Loucy (cell line): ENCODE measurements around the gene KSR1.
A peak's percentile ranks its signal among the peaks of the same experiment; 100 is the strongest.
"Not testable (repeated sequence)": the region's sequence is repeated elsewhere in the genome, so short reads cannot be mapped to it uniquely, and the experiment has no call there.

Experiments used
- H2AFZ ChIP-seq: fragments of 200-600 bp; sonication (generic); 2 replicates; pipeline ENCODE4 v1.6.0; 2016; ENCODE audit warnings: antibody characterized with exemption, mild to moderate bottlenecking, low read length, moderate library complexity
- H3F3A ChIP-seq: fragments of 200-600 bp; 2 replicates; pipeline ENCODE4 v1.6.0; 2016; ENCODE audit warnings: antibody characterized with exemption, low read depth, mild to moderate bottlenecking
- H3K27me3 ChIP-seq: fragments of 200-600 bp; sonication (generic); 2 replicates; pipeline ENCODE4 v1.6.1; 2014; ENCODE audit warnings: low read length, mild to moderate bottlenecking; ENCODE audit not compliant: insufficient read depth, poor library complexity, severe bottlenecking
- H3K36me3 ChIP-seq: fragments of 200-600 bp; sonication (generic); 2 replicates; pipeline ENCODE4 v1.6.1; 2016; ENCODE audit warnings: low read length; ENCODE audit not compliant: insufficient read depth
- H3K4me1 ChIP-seq: fragments of 200-600 bp; sonication (generic); 2 replicates; pipeline ENCODE4 v1.5.1; 2014; ENCODE audit warnings: low read length, mild to moderate bottlenecking; ENCODE audit not compliant: insufficient read depth, poor library complexity, severe bottlenecking
- H3K4me2 ChIP-seq: fragments of 200-600 bp; sonication (generic); 2 replicates; pipeline ENCODE4 v1.6.0; 2014; ENCODE audit warnings: antibody characterized with exemption, low read length, low read depth, mild to moderate bottlenecking; ENCODE audit not compliant: poor library complexity, severe bottlenecking
- H3K4me3 ChIP-seq: fragments of 200-600 bp; sonication (generic); 2 replicates; pipeline ENCODE4 v1.5.1; 2014; ENCODE audit warnings: low read length, mild to moderate bottlenecking, mixed read lengths; ENCODE audit not compliant: poor library complexity, severe bottlenecking
- H3K79me2 ChIP-seq: fragments of 200-600 bp; sonication (generic); 2 replicates; pipeline ENCODE4 v1.6.1; 2014; ENCODE audit warnings: low read length; ENCODE audit not compliant: insufficient read depth
- H3K9ac ChIP-seq: fragments of 200-600 bp; sonication (generic); 2 replicates; pipeline ENCODE4 v1.6.0; 2014; ENCODE audit warnings: mild to moderate bottlenecking, low read depth, low read length, moderate library complexity; ENCODE audit not compliant: poor library complexity, severe bottlenecking
- H3K9me2 ChIP-seq: fragments of 200-600 bp; sonication (generic); replicated peaks from 2 replicates; pipeline ENCODE4 v1.6.1; 2016; ENCODE audit warnings: low read depth, low read length, mixed read lengths
- H3K9me3 ChIP-seq: fragments of 200-600 bp; sonication (generic); 2 replicates; pipeline ENCODE4 v1.6.1; 2014; ENCODE audit warnings: mild to moderate bottlenecking, antibody characterized with exemption, low read length, low read depth; ENCODE audit not compliant: insufficient read depth
- H4K20me1 ChIP-seq: fragments of 200-600 bp; sonication (generic); 2 replicates; pipeline ENCODE4 v1.6.0; 2014; ENCODE audit warnings: antibody characterized with exemption, low read length, mild to moderate bottlenecking; ENCODE audit not compliant: insufficient read depth, poor library complexity, severe bottlenecking
- CTCF ChIP-seq: fragments of 200-600 bp; sonication (generic); conservative IDR thresholded peaks from 2 replicates; pipeline ENCODE4 v1.5.1; 2014; ENCODE audit warnings: mild to moderate bottlenecking, antibody characterized with exemption, low read length
- EZH2phosphoT487 ChIP-seq: fragments of 200-600 bp; IDR thresholded peaks from 2 replicates; pipeline ENCODE4 v1.6.1; 2018; ENCODE audit warnings: antibody characterized with exemption, mild to moderate bottlenecking, moderate library complexity, borderline replicate concordance

Gene KSR1

GRCh38 chr17:27455914-27456680 lies at the start of gene KSR1:
Gene KSR1 (plus strand): TSS chr17:27456448. CDS start chr17:27456644, 196 bp downstream.
- Histone ChIP-seq H3K79me2 (peaks cover 44% of the 10 kb centered on the region), H3K4me3 (peak within 1 kb of the TSS; percentile 82), H3K9ac (peak within 1 kb of the TSS; percentile 74), H3K4me2 (peak within 1 kb of the TSS; percentile 97), H3K27me3 (no peaks in the 10 kb centered on the region), H3K9me2 (no peaks in the 10 kb centered on the region), H3K9me3 (no peaks in the 10 kb centered on the region), H3K36me3 (no peaks in the 10 kb centered on the region), H3F3A (0 out of 2 replicates have a peak, but pooled peaks cover 8% of the 10 kb centered on the region), H3K4me1 (peaks cover 50% of the 10 kb centered on the region), H2AFZ (peak within 1 kb of the TSS; percentile 96), H4K20me1 (peaks cover 20% of the 10 kb centered on the region)
- TF ChIP-seq EZH2phosphoT487 (no peak), CTCF (peak; percentile 72)

GRCh38 chr17:27407916-27408864 lies 48.1 kb upstream of the KSR1 start:
- Histone ChIP-seq H3K9me3 (no peaks in the 10 kb centered on the region), H3K36me3 (no peaks in the 10 kb centered on the region), H3K9ac (no peak overlapping the region), H3K79me2 (no peaks in the 10 kb centered on the region), H3K4me2 (no peak overlapping the region), H3K27me3 (no peaks in the 10 kb centered on the region), H3K4me1 (no peaks in the 10 kb centered on the region), H2AFZ (no peak overlapping the region), H4K20me1 (no peaks in the 10 kb centered on the region), H3F3A (no peaks in the 10 kb centered on the region), H3K4me3 (no peak overlapping the region), H3K9me2 (no peaks in the 10 kb centered on the region)
- TF ChIP-seq CTCF (no peak), EZH2phosphoT487 (no peak)

GRCh38 chr17:27408891-27409290 lies 47.4 kb upstream of the KSR1 start:
- H3K36me3 ChIP-seq: no peaks in the 10 kb centered on the region
- no peak for TF ChIP-seq CTCF
- no peaks in the 10 kb centered on the region for H4K20me1 ChIP-seq
- H3K4me3 ChIP-seq: no peak overlapping the region
- H3K27me3 ChIP-seq: no peaks in the 10 kb centered on the region
- H3K4me1 ChIP-seq: no peaks in the 10 kb centered on the region
- H3K9me3 ChIP-seq: no peaks in the 10 kb centered on the region
- H3K9me2 ChIP-seq: no peaks in the 10 kb centered on the region
- no peak overlapping the region for H3K4me2 ChIP-seq
- no peaks in the 10 kb centered on the region for H3K79me2 ChIP-seq
- no peak overlapping the region for H2AFZ ChIP-seq
- no peak overlapping the region for H3K9ac ChIP-seq
- H3F3A ChIP-seq: no peaks in the 10 kb centered on the region

- not testable (repeated sequence) for H3K4me2 ChIP-seq, H3K36me3 ChIP-seq, H3K9me2 ChIP-seq, H3K79me2 ChIP-seq, H3K9ac ChIP-seq, H2AFZ ChIP-seq, H3F3A ChIP-seq, H4K20me1 ChIP-seq, H3K9me3 ChIP-seq, H3K27me3 ChIP-seq, H3K4me1 ChIP-seq, H3K4me3 ChIP-seq
Measured at GRCh38 chr17:27412158-27412557, 44.1 kb upstream of the KSR1 start.
